HepG2 (cell line): ENCODE results near the gene TRNP1. TPM values are rescaled to one million over a fixed set of nuclear protein-coding genes. Genes with fewer than 3 reads are reported as not detected.

Source experiments
- ATAC-seq: fragments of 200-7000 bp; cut with Tn5 transposase; 3 replicates; pipeline ENCODE4 v1.9.1; 2020; ENCODE audit warnings: mild to moderate bottlenecking, moderate library complexity
- BruUV-seq: library from RNA; stranded (reverse); fragments of 400-500 nt; replicated peaks from 2 replicates; lab custom pipeline; 2021; lab: Mats Ljungman, UMichigan
- CTCF ChIA-PET: fragments of 300-600 bp; formaldehyde crosslinking; extraction: SDS; loops from one replicate; lab custom pipeline; 2021; ENCODE audit warnings: low total read pairs, inconsistent platforms, low intra/inter-chr PET ratio; lab: Yijun Ruan, JAX
- POLR2A ChIA-PET: fragments of 350-600 bp; sonication (Branson Sonifier 250); formaldehyde crosslinking; loops from one replicate; lab custom pipeline; 2020; ENCODE audit warnings: antibody characterized with exemption, inconsistent platforms; lab: Yijun Ruan, JAX
- DNase-seq: peaks from one replicate; pipeline ENCODE4 v3.0.0-alpha.2; 2015; ENCODE audit warnings: low spot score
- FAIRE-seq: peaks from 3 replicates; lab custom pipeline; 2011; peaks lifted over from hg19 to GRCh38; lab: Jason Lieb, UNC
- H2AFZ ChIP-seq: one replicate; pipeline ENCODE4 v1.6.1; 2011; ENCODE audit warnings: low read length, inconsistent platforms
- H3K27ac ChIP-seq: fragments of 300-600 bp; 3 replicates; pipeline ENCODE4 v1.8.0; 2011; ENCODE audit warnings: mixed run types, mild to moderate bottlenecking, mixed read lengths, low read length, inconsistent platforms; ENCODE audit not compliant: insufficient read depth; ENCODE audit errors: extremely low read length
- H3K27me3 ChIP-seq, 2 experiments: fragments of 200-600 bp in 1 of 2; 2 replicates in 1 of 2; 3 replicates in 1 of 2; pipeline versions ENCODE4 v1.6.0 to v1.8.0; 2011; ENCODE audit warnings: low read length in 2 of 2, mild to moderate bottlenecking in 2 of 2, moderate library complexity in 2 of 2, inconsistent platforms in 1 of 2; ENCODE audit not compliant: insufficient read depth in 2 of 2, control insufficient read depth in 1 of 2
- H3K36me3 ChIP-seq, 2 experiments: fragments of 200-600 bp in 1 of 2; replicated peaks in 1 of 2; 2 replicates in 1 of 2; 3 replicates in 1 of 2; pipeline versions ENCODE4 v1.5.1 to v1.8.0; 2011; ENCODE audit warnings: low read length in 2 of 2, inconsistent platforms in 1 of 2; ENCODE audit not compliant: insufficient read depth in 2 of 2, control insufficient read depth in 1 of 2
- H3K4me1 ChIP-seq: 2 replicates; pipeline ENCODE4 v1.5.1; 2012; ENCODE audit warnings: low read length, inconsistent platforms; ENCODE audit not compliant: insufficient read depth
- H3K4me2 ChIP-seq: 2 replicates; pipeline ENCODE4 v1.6.0; 2011; ENCODE audit warnings: low read depth, low read length, inconsistent platforms
- H3K4me3 ChIP-seq, 3 experiments: fragments of 200-600 bp in 1 of 3; sonication (generic), shearing (Covaris generic) in 1 of 3; replicated peaks in 1 of 3; 2 replicates each; pipeline ENCODE4 v1.5.1; 2011 to 2016; ENCODE audit warnings: low read length in 3 of 3, inconsistent platforms in 2 of 3, low read depth in 2 of 3, mild to moderate bottlenecking in 2 of 3, control low read depth in 1 of 3, mixed read lengths in 1 of 3; ENCODE audit not compliant: insufficient read depth in 1 of 3
- H3K79me2 ChIP-seq: one replicate; pipeline ENCODE4 v1.6.1; 2011; ENCODE audit warnings: low read length, inconsistent platforms; ENCODE audit not compliant: insufficient read depth
- H3K9ac ChIP-seq: 2 replicates; pipeline ENCODE4 v1.6.0; 2011; ENCODE audit warnings: mild to moderate bottlenecking, low read depth, low read length, inconsistent platforms; ENCODE audit not compliant: insufficient read depth
- H3K9me3 ChIP-seq: 2 replicates; pipeline ENCODE4 v1.5.1; 2012; ENCODE audit warnings: mild to moderate bottlenecking, low read length
- H4K20me1 ChIP-seq: 2 replicates; pipeline ENCODE4 v1.6.0; 2011; ENCODE audit warnings: inconsistent platforms, mild to moderate bottlenecking, low read length, moderate library complexity; ENCODE audit not compliant: insufficient read depth
- DDIT3 ChIP-seq: sonication (generic); formaldehyde crosslinking; IDR thresholded peaks from 2 replicates; pipeline ENCODE4 v1.4.0; 2020; ENCODE audit warnings: mild to moderate bottlenecking, missing genetic modification reagents
- DNMT1 ChIP-seq: sonication (generic); formaldehyde crosslinking; IDR thresholded peaks from 2 replicates; pipeline ENCODE4 v1.5.1; 2020; ENCODE audit warnings: mild to moderate bottlenecking, missing genetic modification reagents
- FLYWCH1 ChIP-seq: sonication (generic); formaldehyde crosslinking; IDR thresholded peaks from 2 replicates; pipeline ENCODE4 v1.8.1; 2023; ENCODE audit warnings: mild to moderate bottlenecking, missing genetic modification reagents
- ISX ChIP-seq: sonication (generic); formaldehyde crosslinking; conservative IDR thresholded peaks from 2 replicates; pipeline ENCODE4 v1.5.0; 2020; ENCODE audit warnings: missing genetic modification reagents
- NONO ChIP-seq, 2 experiments: fragments of 450-650 bp in 1 of 2; sonication (generic) in 1 of 2; formaldehyde crosslinking in 1 of 2; IDR thresholded peaks in 1 of 2; conservative IDR thresholded peaks in 1 of 2; 2 replicates each; pipeline versions ENCODE4 v1.6.1 to v1.8.0; 2017 to 2022; ENCODE audit warnings: mild to moderate bottlenecking in 1 of 2, missing genetic modification reagents in 1 of 2, moderate library complexity in 1 of 2
- POLR2AphosphoS2 ChIP-seq: IDR thresholded peaks from 2 replicates; pipeline ENCODE4 v1.6.1; 2011; ENCODE audit warnings: low read depth, low read length, improper control_type of control experiment
- POLR2AphosphoS5 ChIP-seq: IDR thresholded peaks from 2 replicates; pipeline ENCODE4 v1.6.1; 2012; ENCODE audit warnings: low read depth, low read length
- TBP ChIP-seq: sonication (generic); formaldehyde crosslinking; IDR thresholded peaks from 2 replicates; pipeline ENCODE4 v1.5.0; 2020; ENCODE audit warnings: missing genetic modification reagents
- ZC3H13 ChIP-seq: sonication (generic); formaldehyde crosslinking; IDR thresholded peaks from 2 replicates; pipeline ENCODE4 v1.8.1; 2023; ENCODE audit warnings: mild to moderate bottlenecking, missing genetic modification reagents, moderate library complexity
- ZFX ChIP-seq: sonication (generic); formaldehyde crosslinking; IDR thresholded peaks from 2 replicates; pipeline ENCODE4 v1.4.0; 2020; ENCODE audit warnings: mild to moderate bottlenecking, low read depth, missing genetic modification reagents, moderate library complexity
- ZNF556 ChIP-seq: sonication (generic); formaldehyde crosslinking; IDR thresholded peaks from 2 replicates; pipeline ENCODE4 v1.4.0; 2020; ENCODE audit warnings: mild to moderate bottlenecking, missing genetic modification reagents, borderline replicate concordance
- ZNF75D ChIP-seq: sonication (generic); formaldehyde crosslinking; IDR thresholded peaks from 2 replicates; pipeline ENCODE4 v1.8.1; 2023; ENCODE audit warnings: missing genetic modification reagents, mild to moderate bottlenecking, borderline replicate concordance
- WGBS: methylation state at CpG from one replicate; pipeline ENCODE4 v1.1.6; 2017; ENCODE audit warnings: low lambda C conversion rate; 5-methylcytosine and 5-hydroxymethylcytosine counted together
- in situ Hi-C: cut with HindIII; loops from 2 replicates; pipeline ENCODE4 v1.10.0; 2017; ENCODE audit warnings: low pct_unique_long_range_greater_than_20kb; ENCODE audit not compliant: extremely low pct_ligation_motif_present
- intact Hi-C: fragments of 100-400 bp; cut with micrococcal nuclease; formaldehyde crosslinking; loops from one replicate; pipeline ENCODE4 v1.10.0; 2022; ENCODE audit not compliant: unreplicated experiment
- polyA plus RNA-seq, 8 experiments: library from polyadenylated mRNA; depleted of rRNA in 3 of 8; stranded (reverse) in 7 of 8; unstranded in 1 of 8; fragments of >200 nt; fragmentation: Illumina TruSeq in 4 of 8; extraction: Trizol in 4 of 8; gene quantifications; 2 replicates each; pipeline versions ENCODE4 v1.2.1 to v1.2.3, GENCODE V29; 2011 to 2016; ENCODE audit warnings: low read depth in 4 of 8, missing spikeins in 1 of 8, mixed read lengths in 1 of 8; ENCODE audit not compliant: insufficient read depth in 1 of 8
- total RNA-seq, 5 experiments: library from RNA; depleted of rRNA; stranded (reverse); fragments of >200 nt; fragmentation: Illumina TruSeq; extraction: Trizol; gene quantifications; 2 replicates each; pipeline ENCODE4 v1.2.3, GENCODE V29; 2016; ENCODE audit warnings: low read depth in 1 of 5
- TF ChIP-seq, protein P1 (sequence below): sonication (generic); formaldehyde crosslinking; IDR thresholded peaks from 2 replicates; pipeline ENCODE4 v1.5.1; 2020; ENCODE audit warnings: mild to moderate bottlenecking, missing genetic modification reagents, moderate library complexity
- TF ChIP-seq, protein P2 (sequence below): sonication (generic); formaldehyde crosslinking; IDR thresholded peaks from 2 replicates; pipeline ENCODE4 v1.4.0; 2020; ENCODE audit warnings: missing genetic modification reagents

TRNP1 gene
- total and polyA plus RNA-seq, 2 of the 13 experiments (the other 11 are each of a cell fraction or from before 2014, with no cell fraction given): 42.0 to 158 TPM

DNA sequence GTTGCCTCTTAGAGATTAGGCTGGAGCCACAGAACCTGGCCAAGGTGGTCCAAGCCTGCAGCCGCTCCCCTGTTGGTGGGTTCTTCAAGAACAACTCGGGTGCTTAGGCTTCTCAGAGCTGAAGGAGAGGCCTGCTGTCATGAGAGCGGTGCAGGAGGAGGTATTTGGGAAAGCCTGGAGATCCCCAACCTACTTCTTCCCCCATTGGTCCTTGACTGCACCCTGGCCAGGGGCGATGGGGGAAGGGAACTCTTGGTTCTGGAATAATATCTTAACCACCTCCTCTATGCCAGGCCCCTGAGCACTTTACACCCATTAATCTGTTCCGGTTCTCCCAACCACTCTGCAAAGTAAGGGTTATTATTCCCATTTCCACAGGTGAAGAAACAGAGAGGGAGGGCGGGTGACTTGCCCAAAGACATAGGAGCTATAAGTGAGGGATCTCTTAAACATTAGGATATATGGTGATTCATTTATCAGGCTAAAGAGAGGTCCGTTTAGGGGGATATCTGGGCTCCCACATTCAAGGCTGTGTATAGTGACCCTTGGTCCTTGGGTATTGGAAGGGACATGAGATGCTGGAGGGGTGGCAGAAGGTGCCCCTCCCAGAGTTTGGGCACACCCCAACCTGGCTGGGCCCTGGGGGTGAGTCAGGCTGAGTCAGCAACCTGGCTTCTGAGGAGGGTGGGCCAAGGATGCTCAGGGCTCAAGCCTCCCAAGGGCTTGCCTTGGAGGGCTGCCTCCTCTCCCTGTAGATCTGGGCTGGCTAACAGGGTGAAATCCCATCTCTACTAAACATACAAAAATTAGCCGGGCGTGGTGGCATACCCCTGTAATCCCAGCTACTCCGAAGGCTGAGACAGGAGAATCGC, 5.2 kb downstream of the TRNP1 start:
- CTCF ChIA-PET: interaction anchor here (1.9 kb wide), 1 partner anchor 32 kb away, joined by 11 read pairs; no protein-coding TSS in a partner anchor
- Histone ChIP-seq H3K27ac (no peak overlapping the region), H3K9me3 (no peaks in the 10 kb centered on the region), H3K4me2 (no peak overlapping the region; the same call in 1 of the 2 replicates), H3K9ac (no peak overlapping the region), H3K27me3 (no peaks in the 10 kb centered on the region; a peak in 1 of 5 replicates), H2AFZ (no peak overlapping the region), H3K4me3 (no peak overlapping the region), H3K36me3 (0 out of 5 replicates have a peak, but pooled peaks cover 1 to 3% of the 10 kb centered on the region in 2 experiments), H3K4me1 (peaks cover 82% of the 10 kb centered on the region), H3K79me2 (peaks cover 34% of the 10 kb centered on the region), H4K20me1 (peaks cover 76% of the 10 kb centered on the region)
- 96% methylated on average over 8 of the region's 11 CpGs for WGBS
- BruUV-seq: no TSS peak
- DNase-seq: no peak
- intact Hi-C loops: no loop called here
- POLR2A ChIA-PET: interaction anchor here (0.6 to 12.9 kb wide), 12 partner anchors 14 to 131 kb away, joined by 3 to 253 read pairs (median 10); partner anchors contain the start of genes GPATCH3, GPN2, KDF1 and NR0B2
- in situ Hi-C loops: loop anchor here (5.0 kb wide), 1 partner anchor 36 kb away; the partner anchor contains the start of gene KDF1
- no peak for ATAC-seq
- FAIRE-seq: no peak
- TF ChIP-seq ZC3H13 (CRISPR knock-in tag): peak; percentile 71
- no peak for TF ChIP-seq NONO (IDR thresholded peaks at IDR 0.05)
- TF ChIP-seq NONO (CRISPR knock-in tag; conservative IDR thresholded peaks at IDR 0.05): peak; percentile 47; the same call in 1 of the 2 replicates
- TF ChIP-seq DNMT1: no peak
- TF ChIP-seq, protein P1, sequence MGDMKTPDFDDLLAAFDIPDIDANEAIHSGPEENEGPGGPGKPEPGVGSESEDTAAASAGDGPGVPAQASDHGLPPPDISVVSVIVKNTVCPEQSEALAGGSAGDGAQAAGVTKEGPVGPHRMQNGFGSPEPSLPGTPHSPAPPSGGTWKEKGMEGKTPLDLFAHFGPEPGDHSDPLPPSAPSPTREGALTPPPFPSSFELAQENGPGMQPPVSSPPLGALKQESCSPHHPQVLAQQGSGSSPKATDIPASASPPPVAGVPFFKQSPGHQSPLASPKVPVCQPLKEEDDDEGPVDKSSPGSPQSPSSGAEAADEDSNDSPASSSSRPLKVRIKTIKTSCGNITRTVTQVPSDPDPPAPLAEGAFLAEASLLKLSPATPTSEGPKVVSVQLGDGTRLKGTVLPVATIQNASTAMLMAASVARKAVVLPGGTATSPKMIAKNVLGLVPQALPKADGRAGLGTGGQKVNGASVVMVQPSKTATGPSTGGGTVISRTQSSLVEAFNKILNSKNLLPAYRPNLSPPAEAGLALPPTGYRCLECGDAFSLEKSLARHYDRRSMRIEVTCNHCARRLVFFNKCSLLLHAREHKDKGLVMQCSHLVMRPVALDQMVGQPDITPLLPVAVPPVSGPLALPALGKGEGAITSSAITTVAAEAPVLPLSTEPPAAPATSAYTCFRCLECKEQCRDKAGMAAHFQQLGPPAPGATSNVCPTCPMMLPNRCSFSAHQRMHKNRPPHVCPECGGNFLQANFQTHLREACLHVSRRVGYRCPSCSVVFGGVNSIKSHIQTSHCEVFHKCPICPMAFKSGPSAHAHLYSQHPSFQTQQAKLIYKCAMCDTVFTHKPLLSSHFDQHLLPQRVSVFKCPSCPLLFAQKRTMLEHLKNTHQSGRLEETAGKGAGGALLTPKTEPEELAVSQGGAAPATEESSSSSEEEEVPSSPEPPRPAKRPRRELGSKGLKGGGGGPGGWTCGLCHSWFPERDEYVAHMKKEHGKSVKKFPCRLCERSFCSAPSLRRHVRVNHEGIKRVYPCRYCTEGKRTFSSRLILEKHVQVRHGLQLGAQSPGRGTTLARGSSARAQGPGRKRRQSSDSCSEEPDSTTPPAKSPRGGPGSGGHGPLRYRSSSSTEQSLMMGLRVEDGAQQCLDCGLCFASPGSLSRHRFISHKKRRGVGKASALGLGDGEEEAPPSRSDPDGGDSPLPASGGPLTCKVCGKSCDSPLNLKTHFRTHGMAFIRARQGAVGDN: no peak
- TF ChIP-seq ZFX: 0 out of 2 replicates have a peak, but pooled peaks have one; percentile 27
- no peak for TF ChIP-seq TBP
- TF ChIP-seq POLR2AphosphoS5: 0 out of 2 replicates have a peak, but pooled peaks have one; percentile 21
- no peak for TF ChIP-seq FLYWCH1 (CRISPR knock-in tag)
- TF ChIP-seq POLR2AphosphoS2: peak; percentile 22
- TF ChIP-seq ISX (CRISPR knock-in tag): no peak
- 0 out of 2 replicates have a peak, but pooled peaks have one; percentile 21 for TF ChIP-seq ZNF75D (CRISPR knock-in tag)
- 0 out of 2 replicates have a peak, but pooled peaks have one; percentile 23 for TF ChIP-seq ZNF556 (CRISPR knock-in tag)
- TF ChIP-seq, protein P2, sequence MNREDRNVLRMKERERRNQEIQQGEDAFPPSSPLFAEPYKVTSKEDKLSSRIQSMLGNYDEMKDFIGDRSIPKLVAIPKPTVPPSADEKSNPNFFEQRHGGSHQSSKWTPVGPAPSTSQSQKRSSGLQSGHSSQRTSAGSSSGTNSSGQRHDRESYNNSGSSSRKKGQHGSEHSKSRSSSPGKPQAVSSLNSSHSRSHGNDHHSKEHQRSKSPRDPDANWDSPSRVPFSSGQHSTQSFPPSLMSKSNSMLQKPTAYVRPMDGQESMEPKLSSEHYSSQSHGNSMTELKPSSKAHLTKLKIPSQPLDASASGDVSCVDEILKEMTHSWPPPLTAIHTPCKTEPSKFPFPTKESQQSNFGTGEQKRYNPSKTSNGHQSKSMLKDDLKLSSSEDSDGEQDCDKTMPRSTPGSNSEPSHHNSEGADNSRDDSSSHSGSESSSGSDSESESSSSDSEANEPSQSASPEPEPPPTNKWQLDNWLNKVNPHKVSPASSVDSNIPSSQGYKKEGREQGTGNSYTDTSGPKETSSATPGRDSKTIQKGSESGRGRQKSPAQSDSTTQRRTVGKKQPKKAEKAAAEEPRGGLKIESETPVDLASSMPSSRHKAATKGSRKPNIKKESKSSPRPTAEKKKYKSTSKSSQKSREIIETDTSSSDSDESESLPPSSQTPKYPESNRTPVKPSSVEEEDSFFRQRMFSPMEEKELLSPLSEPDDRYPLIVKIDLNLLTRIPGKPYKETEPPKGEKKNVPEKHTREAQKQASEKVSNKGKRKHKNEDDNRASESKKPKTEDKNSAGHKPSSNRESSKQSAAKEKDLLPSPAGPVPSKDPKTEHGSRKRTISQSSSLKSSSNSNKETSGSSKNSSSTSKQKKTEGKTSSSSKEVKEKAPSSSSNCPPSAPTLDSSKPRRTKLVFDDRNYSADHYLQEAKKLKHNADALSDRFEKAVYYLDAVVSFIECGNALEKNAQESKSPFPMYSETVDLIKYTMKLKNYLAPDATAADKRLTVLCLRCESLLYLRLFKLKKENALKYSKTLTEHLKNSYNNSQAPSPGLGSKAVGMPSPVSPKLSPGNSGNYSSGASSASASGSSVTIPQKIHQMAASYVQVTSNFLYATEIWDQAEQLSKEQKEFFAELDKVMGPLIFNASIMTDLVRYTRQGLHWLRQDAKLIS (CRISPR knock-in tag): 0 out of 2 replicates have a peak, but pooled peaks have one; percentile 46
- no peak for TF ChIP-seq DDIT3 (CRISPR knock-in tag)
